ENCODE results near the gene MUL1.

The MUL1 gene

GRCh38 chr1:20454004-20454403 lies 53.9 kb downstream of the MUL1 start:
- no peak for DNase-seq
- no peaks in the 10 kb centered on the region for H3K36me3 ChIP-seq
- no peaks in the 10 kb centered on the region for H3K27me3 ChIP-seq
- no peaks in the 10 kb centered on the region for H3K9me3 ChIP-seq
- H3K4me1 ChIP-seq, result no peaks in the 10 kb centered on the region
- H3K4me3 ChIP-seq (ENCODE audit: low read depth, low read length), result no peak overlapping the region
- TF ChIP-seq CTCF (IDR thresholded peaks at IDR 0.05; ENCODE audit: low read depth, low read length), result no peak

GRCh38 chr1:20449735-20450311 lies 58.1 kb downstream of the MUL1 start:
- no peak for DNase-seq
- no peaks in the 10 kb centered on the region for H3K36me3 ChIP-seq
- no peaks in the 10 kb centered on the region for H3K4me1 ChIP-seq
- no peak overlapping the region for H3K4me3 ChIP-seq (ENCODE audit: low read depth, low read length)
- no peaks in the 10 kb centered on the region for H3K9me3 ChIP-seq
- no peak for TF ChIP-seq CTCF (IDR thresholded peaks at IDR 0.05; ENCODE audit: low read depth, low read length)
- no peaks in the 10 kb centered on the region for H3K27me3 ChIP-seq

Measured in BE2C (cell line).